ENCODE data around the gene JOSD1.

Gene JOSD1

DNA sequence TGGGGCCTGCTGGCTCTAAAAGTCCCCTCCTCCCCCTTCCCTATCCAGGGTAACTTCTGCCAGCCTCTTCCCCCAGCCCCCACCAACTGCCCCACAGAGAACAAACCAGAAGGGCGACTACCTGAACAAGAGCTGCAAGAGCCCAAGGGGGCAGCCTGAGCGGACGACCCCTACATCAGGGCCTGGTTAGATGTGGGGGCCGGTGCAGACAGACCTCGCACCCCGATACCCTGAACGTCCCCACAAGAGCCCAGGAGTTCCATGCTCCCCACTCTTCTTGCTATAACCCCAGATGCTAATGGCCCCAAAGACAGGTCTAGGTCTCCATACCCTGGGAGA lies 34.4 kb upstream of the JOSD1 start:
- Mint-ChIP-seq H3K27me3 (ENCODE audit: low read depth, poor library complexity) (no peaks in the 10 kb centered on the region), H3K4me1 (peaks cover 10% of the 10 kb centered on the region), H3K9me3 (no peaks in the 10 kb centered on the region), H3K36me3 (ENCODE audit: low read depth) (peaks cover 34% of the 10 kb centered on the region), H3K27ac (peak overlapping the region; percentile 75), H3K4me3 (no peak overlapping the region)
- TF ChIP-seq, protein P1, sequence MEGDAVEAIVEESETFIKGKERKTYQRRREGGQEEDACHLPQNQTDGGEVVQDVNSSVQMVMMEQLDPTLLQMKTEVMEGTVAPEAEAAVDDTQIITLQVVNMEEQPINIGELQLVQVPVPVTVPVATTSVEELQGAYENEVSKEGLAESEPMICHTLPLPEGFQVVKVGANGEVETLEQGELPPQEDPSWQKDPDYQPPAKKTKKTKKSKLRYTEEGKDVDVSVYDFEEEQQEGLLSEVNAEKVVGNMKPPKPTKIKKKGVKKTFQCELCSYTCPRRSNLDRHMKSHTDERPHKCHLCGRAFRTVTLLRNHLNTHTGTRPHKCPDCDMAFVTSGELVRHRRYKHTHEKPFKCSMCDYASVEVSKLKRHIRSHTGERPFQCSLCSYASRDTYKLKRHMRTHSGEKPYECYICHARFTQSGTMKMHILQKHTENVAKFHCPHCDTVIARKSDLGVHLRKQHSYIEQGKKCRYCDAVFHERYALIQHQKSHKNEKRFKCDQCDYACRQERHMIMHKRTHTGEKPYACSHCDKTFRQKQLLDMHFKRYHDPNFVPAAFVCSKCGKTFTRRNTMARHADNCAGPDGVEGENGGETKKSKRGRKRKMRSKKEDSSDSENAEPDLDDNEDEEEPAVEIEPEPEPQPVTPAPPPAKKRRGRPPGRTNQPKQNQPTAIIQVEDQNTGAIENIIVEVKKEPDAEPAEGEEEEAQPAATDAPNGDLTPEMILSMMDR (IDR thresholded peaks at IDR 0.05), result no peak
- DNase-seq, result no peak

DNA sequence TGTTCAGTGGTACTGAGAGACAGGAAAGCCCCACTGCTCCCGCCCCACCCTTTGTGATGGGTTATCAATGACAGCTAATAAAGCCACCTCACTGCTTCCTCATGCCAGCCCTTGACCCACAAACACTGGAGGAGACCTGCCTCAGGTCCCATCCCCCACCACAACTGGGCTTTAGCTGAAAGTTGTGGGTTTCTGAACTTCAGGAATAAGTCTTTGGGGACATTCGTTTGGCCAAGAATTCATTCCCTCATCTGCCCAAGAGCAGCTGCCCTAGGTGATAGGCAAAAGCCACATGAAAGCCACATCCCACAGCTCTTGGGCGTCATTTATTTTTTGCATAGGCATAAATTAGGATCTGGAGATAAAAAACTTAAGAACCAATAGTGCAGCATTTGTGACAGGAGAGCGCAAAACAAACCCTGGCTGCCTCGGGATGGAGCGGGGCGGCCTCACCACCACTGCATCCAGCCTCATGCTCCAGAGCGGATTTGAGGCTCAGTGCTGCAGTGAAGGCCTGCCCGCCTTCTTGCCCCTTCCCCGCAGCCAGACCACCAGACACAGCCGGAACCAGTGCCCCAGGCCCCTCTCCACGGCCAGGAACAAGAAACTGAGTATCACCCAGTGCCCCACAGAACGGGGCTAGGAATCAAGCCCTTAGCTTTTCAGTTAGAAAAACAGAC lies 33.8 kb upstream of the JOSD1 start:
- no peak overlapping the region for H3K4me3 Mint-ChIP-seq
- H3K27ac Mint-ChIP-seq, result peak overlapping the region; percentile 81
- TF ChIP-seq, protein P1 (IDR thresholded peaks at IDR 0.05), result no peak
- no peaks in the 10 kb centered on the region for H3K9me3 Mint-ChIP-seq
- DNase-seq, result no peak
- peaks cover 10% of the 10 kb centered on the region for H3K4me1 Mint-ChIP-seq
- peaks cover 33% of the 10 kb centered on the region for H3K36me3 Mint-ChIP-seq (ENCODE audit: low read depth)
- no peaks in the 10 kb centered on the region for H3K27me3 Mint-ChIP-seq (ENCODE audit: low read depth, poor library complexity)

DNA sequence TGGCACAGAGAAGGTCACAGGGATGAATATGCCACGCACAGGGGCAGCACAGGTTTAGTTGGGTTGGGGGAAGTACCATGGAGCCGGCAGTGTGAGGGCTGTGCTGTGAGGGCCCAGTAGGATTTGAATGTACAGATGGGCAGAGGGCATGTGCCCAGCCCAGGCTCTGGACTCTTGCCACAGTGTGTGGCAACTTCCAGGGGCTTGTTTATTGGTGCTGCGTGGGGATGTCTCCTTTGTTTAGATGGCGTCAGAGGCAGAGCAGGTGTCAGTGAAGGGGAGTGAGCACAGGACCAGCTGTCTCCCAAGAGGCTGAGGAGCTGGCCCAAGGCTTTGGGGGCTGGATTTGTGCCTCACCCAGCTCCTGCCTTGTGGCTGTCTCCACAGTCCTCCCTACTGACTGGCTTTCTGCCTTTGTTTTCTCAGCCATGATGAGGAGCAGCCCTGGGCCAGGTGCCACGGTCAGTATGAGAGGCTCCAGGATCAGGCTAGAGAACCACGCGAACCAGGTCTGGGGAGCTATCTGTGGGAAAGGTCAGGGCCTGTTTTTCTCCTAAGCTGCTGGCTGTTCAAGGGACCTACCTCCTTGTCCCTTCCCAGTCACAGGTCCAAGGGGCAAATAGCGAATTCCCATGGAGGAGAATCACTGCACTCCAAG lies 33.1 kb upstream of the JOSD1 start:
- Mint-ChIP-seq H3K9me3 (no peaks in the 10 kb centered on the region), H3K4me3 (no peak overlapping the region), H3K27me3 (ENCODE audit: low read depth, poor library complexity) (no peaks in the 10 kb centered on the region), H3K36me3 (ENCODE audit: low read depth) (peaks cover 36% of the 10 kb centered on the region), H3K4me1 (peaks cover 10% of the 10 kb centered on the region), H3K27ac (peak overlapping the region; percentile 81)
- TF ChIP-seq, protein P1 (IDR thresholded peaks at IDR 0.05), result no peak
- DNase-seq, result no peak

DNA sequence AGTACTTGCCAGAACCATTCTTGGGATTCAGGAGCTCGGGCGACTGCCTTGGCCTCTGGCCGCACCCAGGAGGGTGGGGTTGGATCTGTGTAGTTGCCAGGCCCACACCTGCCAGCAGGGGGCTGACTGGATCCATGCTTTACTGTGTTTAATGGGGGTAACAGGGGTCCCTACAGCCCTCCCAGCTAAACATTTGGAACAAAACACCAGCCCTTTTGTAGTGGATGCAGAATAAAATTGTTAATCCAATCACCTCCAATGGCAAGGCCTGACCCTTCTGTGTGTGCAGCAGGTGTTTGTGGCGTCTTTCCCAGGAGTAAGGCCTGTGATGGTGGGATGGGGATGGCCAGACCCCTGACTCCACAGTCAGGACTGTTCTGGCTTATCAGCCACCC lies 32.6 kb upstream of the JOSD1 start:
- DNase-seq, result peak; percentile 69
- H3K4me1 Mint-ChIP-seq, result peaks cover 10% of the 10 kb centered on the region
- peaks cover 39% of the 10 kb centered on the region for H3K36me3 Mint-ChIP-seq (ENCODE audit: low read depth)
- H3K27ac Mint-ChIP-seq, result peak overlapping the region; percentile 78
- no peaks in the 10 kb centered on the region for H3K9me3 Mint-ChIP-seq
- TF ChIP-seq, protein P1 (IDR thresholded peaks at IDR 0.05), result peak; percentile 79
- no peak overlapping the region for H3K4me3 Mint-ChIP-seq
- H3K27me3 Mint-ChIP-seq (ENCODE audit: low read depth, poor library complexity), result no peaks in the 10 kb centered on the region

DNA sequence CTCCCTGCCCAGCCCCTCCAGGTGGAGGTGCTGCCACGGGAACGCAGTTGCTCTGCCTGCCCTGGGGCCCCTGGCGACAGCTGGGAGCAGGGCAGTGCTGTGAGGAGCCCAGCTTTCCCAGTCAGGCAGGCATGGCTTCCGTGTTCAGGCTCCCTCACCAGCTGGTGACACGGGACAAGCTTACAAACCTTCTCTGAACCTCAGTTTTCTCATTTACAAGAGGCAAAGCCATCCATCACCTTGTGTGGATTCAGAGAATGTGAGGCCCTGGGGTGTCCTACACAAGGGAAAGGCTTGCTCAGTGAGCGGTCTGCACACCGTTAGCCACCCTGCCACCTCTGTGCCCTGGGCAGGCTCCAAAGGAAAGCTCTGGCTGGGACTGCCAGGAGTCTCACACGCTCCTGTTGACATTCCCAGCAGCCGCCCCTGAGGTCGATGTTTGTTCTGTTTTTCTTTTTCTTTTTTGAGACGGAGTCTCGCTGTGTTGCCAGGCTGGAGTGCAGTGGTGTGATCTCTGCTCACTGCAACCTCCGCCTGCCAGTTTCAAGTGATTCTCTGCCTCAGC lies 31.6 kb upstream of the JOSD1 start:
- TF ChIP-seq, protein P1 (IDR thresholded peaks at IDR 0.05), result no peak
- Mint-ChIP-seq H3K27ac (peak overlapping the region; percentile 13), H3K9me3 (no peaks in the 10 kb centered on the region), H3K36me3 (ENCODE audit: low read depth) (peaks cover 35% of the 10 kb centered on the region), H3K4me3 (no peak overlapping the region), H3K27me3 (ENCODE audit: low read depth, poor library complexity) (no peaks in the 10 kb centered on the region), H3K4me1 (peaks cover 4% of the 10 kb centered on the region)
- no peak for DNase-seq

All from nephron progenitor cell (in vitro differentiated cells).